Kidney epithelial cell (primary cell): ENCODE measurements around the gene RPS19BP1. TPM values are rescaled to one million over a fixed set of nuclear protein-coding genes. Genes with fewer than 3 reads are reported as not detected.
"Not testable (repeated sequence)": the region's sequence is repeated elsewhere in the genome, so short reads cannot be mapped to it uniquely, and the experiment has no call there.

Experiments
- DNase-seq: peaks from one replicate; pipeline ENCODE4 v3.0.0-alpha.2; 2010; ENCODE audit warnings: low read depth
- H3K27me3 ChIP-seq: 2 replicates; pipeline ENCODE4 v1.6.0; 2011; ENCODE audit warnings: low read length; ENCODE audit not compliant: control insufficient read depth, insufficient read depth
- H3K36me3 ChIP-seq: 2 replicates; pipeline ENCODE4 v1.5.1; 2011; ENCODE audit warnings: low read length; ENCODE audit not compliant: control insufficient read depth, insufficient read depth
- H3K4me3 ChIP-seq: 2 replicates; pipeline ENCODE4 v1.5.1; 2011; ENCODE audit warnings: low read depth, mild to moderate bottlenecking, control low read depth, low read length
- total RNA-seq: library from RNA; depleted of rRNA; stranded (reverse); fragments of >200 nt; gene quantifications from 2 replicates; pipeline ENCODE4 v1.2.3, GENCODE V29; 2015
- TF ChIP-seq, protein P1 (sequence below): IDR thresholded peaks from 2 replicates; pipeline ENCODE4 v1.5.1; 2011; ENCODE audit warnings: mild to moderate bottlenecking, moderate library complexity, low read length, control low read depth, inconsistent platforms; ENCODE audit not compliant: insufficient read depth, poor library complexity, severe bottlenecking

Gene RPS19BP1
- total RNA-seq, 1 donor from 2014 or later: 121 TPM

DNA sequence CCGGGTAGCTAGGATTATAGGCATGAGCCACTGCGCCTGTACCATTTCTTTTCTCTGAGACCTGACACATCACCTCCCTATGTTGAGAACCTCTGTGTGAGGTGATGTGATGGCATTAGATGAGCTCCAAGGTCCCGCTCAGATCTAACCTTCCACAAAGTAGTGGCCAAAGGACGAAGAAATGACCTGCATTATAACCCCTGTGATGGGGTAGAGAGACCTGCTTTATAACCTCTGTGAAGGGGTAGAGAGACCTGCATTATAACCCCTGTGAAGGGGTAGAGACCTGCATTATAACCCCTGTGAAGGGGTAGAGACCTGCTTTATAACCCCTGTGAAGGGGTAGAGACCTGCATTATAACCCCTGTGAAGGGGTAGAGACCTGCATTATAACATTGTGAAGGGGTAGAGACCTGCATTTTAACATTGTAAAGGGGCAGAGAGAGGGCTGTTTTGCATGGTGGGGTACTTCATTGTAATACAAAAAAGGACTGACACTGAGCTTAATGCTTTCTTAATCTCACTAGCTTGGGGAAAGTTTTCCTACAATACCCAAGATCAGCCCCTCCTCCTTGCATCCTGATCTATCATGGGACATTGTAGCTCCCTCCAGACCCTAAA lies 21.9 kb downstream of the RPS19BP1 start:
- TF ChIP-seq, protein P1, sequence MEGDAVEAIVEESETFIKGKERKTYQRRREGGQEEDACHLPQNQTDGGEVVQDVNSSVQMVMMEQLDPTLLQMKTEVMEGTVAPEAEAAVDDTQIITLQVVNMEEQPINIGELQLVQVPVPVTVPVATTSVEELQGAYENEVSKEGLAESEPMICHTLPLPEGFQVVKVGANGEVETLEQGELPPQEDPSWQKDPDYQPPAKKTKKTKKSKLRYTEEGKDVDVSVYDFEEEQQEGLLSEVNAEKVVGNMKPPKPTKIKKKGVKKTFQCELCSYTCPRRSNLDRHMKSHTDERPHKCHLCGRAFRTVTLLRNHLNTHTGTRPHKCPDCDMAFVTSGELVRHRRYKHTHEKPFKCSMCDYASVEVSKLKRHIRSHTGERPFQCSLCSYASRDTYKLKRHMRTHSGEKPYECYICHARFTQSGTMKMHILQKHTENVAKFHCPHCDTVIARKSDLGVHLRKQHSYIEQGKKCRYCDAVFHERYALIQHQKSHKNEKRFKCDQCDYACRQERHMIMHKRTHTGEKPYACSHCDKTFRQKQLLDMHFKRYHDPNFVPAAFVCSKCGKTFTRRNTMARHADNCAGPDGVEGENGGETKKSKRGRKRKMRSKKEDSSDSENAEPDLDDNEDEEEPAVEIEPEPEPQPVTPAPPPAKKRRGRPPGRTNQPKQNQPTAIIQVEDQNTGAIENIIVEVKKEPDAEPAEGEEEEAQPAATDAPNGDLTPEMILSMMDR: no peak

DNA sequence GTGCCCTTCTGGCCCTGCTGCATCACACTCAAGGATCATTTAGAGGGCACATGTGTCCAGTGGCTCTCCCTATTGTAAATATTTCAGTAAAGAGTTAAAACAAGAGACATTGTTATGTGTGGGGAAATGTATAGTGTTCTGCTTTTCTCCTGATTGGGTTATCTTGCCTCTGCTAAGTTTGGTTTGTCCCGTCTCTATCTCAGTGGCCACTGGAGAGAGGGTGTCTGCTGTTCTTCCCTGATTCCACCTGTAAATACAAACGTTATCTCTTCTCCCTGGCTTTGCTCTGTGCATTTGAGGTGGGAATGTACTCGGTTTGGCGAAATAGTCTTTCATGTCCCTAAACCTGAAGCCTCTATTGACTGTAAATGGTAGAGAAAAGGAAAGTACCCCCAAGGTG lies 24.2 kb downstream of the RPS19BP1 start:
- TF ChIP-seq, protein P1: no peak
- Histone ChIP-seq H3K4me3 (no peak overlapping the region), H3K36me3 (peaks cover 2% of the 10 kb centered on the region), H3K27me3 (no peaks in the 10 kb centered on the region)
- DNase-seq: no peak

More for the DNA sequence above, 21.9 kb downstream of the RPS19BP1 start:
- no peak overlapping the region for H3K4me3 ChIP-seq
- no peak for DNase-seq
- peaks cover 4% of the 10 kb centered on the region for H3K36me3 ChIP-seq
- H3K27me3 ChIP-seq: no peaks in the 10 kb centered on the region

DNA sequence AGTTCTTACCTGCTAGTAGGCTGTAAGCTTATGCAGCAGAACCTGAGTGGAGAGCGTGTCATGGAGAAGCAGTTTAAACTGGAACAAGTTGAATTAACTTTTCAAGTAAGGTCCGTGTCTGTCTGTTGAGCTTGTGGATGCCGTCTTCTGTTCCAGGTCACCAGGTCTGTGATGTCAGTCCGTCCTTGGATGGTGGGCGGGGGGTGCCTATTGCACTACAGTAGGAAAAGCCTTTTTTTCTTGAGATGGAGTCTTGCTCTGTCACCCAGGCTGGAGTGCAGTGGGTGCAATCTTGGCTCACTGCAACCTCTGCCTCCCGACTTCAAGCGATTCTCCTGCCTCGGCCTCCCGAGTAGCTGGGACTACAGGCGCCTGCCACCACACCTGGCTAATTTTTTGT lies 25.5 kb downstream of the RPS19BP1 start:
- H3K4me3 ChIP-seq, DNase-seq, H3K36me3 ChIP-seq, H3K27me3 ChIP-seq: not testable (repeated sequence)

DNA sequence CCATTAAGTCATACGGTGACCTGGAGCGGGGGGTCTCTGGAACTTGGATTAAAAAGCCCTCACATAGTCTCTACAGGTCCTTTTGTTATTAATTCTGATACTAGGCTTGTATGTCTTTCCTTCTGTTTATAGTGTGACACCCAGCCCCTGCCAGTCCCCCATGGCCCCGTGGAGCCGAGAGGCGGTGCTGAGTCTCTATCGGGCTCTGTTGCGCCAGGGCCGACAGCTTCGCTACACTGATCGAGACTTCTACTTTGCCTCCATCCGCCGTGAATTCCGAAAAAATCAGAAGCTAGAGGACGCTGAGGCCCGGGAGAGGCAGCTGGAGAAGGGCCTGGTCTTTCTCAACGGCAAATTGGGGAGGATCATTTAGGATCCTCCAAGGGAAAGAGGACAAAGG lies 28.5 kb downstream of the RPS19BP1 start:
- Histone ChIP-seq H3K27me3 (no peaks in the 10 kb centered on the region), H3K36me3 (peaks cover 2% of the 10 kb centered on the region)
- TF ChIP-seq, protein P1: no peak

DNA sequence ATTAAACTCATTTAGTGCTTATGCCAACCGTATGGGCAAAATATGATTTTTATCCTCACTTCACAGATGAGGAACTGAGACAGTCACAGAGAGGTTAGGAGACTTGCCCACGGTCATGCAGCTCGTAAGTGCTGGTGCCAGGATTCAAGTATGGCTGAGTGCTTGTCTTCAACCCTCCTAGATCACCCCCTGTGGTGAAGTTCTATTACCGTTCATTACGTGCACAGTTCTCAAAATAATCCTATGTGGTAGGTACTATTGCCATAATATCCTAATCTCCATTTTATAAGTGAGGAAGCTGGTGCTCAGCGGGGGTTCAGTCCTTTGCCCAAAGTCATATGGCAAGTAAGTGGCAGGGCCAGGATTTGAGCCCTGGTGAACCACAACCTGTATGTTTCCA lies 28.9 kb downstream of the RPS19BP1 start:
- Histone ChIP-seq H3K36me3 (peaks cover 2% of the 10 kb centered on the region), H3K27me3 (no peaks in the 10 kb centered on the region), H3K4me3 (no peak overlapping the region)
- TF ChIP-seq, protein P1: no peak
- DNase-seq: no peak

More for the DNA sequence above, 28.5 kb downstream of the RPS19BP1 start:
- no peak for DNase-seq
- H3K4me3 ChIP-seq: no peak overlapping the region

DNA sequence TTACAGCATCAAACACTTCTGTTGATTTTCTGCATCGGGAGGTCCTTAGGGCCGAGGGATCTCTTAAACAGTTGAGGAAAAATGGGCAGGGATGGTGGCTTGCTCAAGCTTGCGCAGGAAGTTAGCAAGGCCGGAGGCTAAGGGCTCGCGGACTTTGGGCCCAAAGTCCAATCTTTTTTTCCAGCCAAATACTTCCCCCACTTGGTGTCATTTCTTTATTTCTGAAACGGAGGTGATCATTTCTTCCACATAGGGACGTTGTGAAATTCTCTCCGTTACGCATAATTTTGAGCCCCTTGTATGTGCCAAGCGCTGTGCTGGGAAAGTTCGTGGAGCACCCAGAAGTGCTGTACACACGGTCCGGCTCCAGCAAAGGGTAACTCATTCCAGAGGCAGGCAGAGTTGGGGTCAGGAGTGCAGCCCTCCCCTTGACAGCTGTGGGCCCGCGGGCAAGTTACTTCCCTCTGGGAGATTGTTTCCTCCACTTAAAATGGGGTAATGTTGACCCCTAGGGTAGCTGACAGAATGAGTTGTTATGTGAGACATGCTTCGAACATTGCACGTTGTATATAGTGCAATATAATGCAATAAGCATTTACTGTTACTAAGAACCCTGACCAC lies 29.6 kb downstream of the RPS19BP1 start:
- Histone ChIP-seq H3K36me3 (peaks cover 2% of the 10 kb centered on the region), H3K27me3 (peaks cover 2% of the 10 kb centered on the region), H3K4me3 (peak overlapping the region; percentile 96)
- TF ChIP-seq, protein P1: no peak
- DNase-seq: no peak
